Measurements from ENCODE around the gene BSPRY.
"Not testable (repeated sequence)": the region's sequence is repeated elsewhere in the genome, so short reads cannot be mapped to it uniquely, and the experiment has no call there.

- TF ChIP-seq, protein P1, sequence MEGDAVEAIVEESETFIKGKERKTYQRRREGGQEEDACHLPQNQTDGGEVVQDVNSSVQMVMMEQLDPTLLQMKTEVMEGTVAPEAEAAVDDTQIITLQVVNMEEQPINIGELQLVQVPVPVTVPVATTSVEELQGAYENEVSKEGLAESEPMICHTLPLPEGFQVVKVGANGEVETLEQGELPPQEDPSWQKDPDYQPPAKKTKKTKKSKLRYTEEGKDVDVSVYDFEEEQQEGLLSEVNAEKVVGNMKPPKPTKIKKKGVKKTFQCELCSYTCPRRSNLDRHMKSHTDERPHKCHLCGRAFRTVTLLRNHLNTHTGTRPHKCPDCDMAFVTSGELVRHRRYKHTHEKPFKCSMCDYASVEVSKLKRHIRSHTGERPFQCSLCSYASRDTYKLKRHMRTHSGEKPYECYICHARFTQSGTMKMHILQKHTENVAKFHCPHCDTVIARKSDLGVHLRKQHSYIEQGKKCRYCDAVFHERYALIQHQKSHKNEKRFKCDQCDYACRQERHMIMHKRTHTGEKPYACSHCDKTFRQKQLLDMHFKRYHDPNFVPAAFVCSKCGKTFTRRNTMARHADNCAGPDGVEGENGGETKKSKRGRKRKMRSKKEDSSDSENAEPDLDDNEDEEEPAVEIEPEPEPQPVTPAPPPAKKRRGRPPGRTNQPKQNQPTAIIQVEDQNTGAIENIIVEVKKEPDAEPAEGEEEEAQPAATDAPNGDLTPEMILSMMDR (IDR thresholded peaks at IDR 0.05), result peak; percentile 60 to 81 (median 70)
- TF ChIP-seq POLR2A, EP300, POLR2AphosphoS5 (IDR thresholded peaks at IDR 0.05): not testable (repeated sequence)
Observed at GRCh38 chr9:113406873-113407511, 57.7 kb downstream of the BSPRY start.
